NCI-H1417 (cell line): ENCODE data around the gene INPP5B.
"Not testable (repeated sequence)": the region's sequence is repeated elsewhere in the genome, so short reads cannot be mapped to it uniquely, and the experiment has no call there.

Experiments used
- DNase-seq, 3 experiments: peaks; one replicate each; lab custom pipeline; 2025; lab: John Stamatoyannopoulos, UW

Gene INPP5B

DNA sequence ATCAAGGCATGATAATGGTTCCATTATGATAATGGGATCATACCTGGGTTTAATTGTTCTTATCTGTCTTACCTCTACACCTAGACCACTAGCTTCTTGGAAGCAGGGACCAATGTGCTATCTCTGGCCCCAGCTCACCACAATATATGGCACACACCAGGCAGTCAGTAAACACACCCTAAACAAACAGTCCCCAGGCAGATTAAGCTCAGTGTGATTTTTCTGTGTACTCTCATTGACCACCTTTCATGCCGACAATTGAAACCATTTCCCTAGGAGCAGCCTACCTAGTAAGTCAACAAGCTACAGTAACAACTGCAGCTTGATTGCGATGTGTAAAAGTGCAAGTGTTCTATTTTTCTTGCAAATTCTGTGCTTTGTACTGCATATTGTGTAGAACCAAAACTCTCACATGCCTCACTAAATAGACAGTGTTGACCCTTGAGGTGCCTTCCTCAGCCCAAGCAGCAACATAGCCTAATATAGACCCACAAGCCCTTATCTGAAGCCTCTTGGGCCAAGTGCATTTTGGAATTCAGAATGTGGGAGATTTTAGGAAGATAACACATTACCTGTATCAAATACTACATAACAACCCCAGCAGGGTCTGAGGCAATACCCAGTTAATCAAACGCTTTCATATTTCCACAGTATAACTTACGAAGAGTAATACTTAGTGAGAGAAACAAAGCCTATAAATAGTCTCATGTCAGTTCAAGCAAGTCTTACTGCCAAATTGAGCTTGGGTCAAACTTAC is 32.0 kb downstream of the INPP5B start:
- DNase-seq, result peak in 2 of 3 experiments; percentile 44 to 83

DNA sequence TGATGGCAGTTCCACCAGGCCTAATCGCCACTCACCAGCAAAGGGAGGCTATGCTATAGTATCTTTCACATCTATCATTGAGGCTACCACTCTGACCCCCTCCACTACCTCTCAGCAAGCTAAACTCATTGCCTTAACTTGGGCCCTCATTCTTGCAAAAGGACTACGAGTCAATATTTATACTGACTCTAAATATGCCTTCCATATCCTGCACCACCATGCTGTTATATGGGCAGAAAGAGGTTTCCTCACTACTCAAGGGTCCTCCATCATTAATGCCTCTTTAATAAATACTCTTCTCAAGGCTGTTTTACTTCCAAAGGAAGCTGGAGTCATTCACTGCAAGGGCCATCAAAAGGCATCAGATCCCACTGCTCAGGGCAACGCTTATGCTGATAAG is 35.4 kb downstream of the INPP5B start:
- DNase-seq, result not testable (repeated sequence)

- DNase-seq, result not testable (repeated sequence)
These were observed 36.0 kb downstream of the INPP5B start for GRCh38 chr1:37910886-37911285.

GRCh38 chr1:37908531-37908930 is 38.3 kb downstream of the INPP5B start:
- DNase-seq, result not testable (repeated sequence)

DNA sequence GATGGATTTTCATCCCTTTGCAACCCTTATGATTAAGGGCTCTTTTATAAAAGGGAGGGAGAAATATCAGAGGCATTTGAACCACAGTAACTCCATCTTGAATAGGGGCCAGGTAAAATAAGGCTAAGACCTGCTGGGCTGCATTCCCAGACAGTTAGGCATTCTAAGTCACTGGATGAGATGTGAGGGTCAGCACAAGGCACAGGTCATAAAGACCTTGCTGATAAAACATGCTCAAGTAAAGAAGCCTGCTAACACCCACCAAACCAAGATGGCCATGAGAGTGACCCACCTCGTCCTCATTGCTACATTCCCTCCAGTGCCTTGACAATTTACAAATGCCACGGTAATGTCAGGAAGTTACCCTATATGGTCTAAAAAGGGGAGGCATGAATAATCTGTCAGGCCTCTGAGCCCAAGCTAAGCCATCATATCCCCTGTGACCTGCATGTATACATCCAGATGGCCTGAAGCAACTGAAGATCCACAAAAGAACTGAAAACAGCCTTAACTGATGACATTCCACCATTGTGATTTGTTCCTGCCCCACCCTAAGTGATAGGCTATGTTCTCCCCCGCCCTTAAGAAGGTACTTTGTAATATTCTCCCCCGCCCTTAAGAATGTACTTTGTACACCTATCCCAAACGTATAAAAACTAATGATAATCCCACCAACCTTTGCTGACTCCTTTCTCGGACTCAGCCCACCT is 39.3 kb downstream of the INPP5B start:
- DNase-seq, result not testable (repeated sequence)

- DNase-seq, result not testable (repeated sequence)
These were observed 40.3 kb downstream of the INPP5B start for GRCh38 chr1:37906591-37906990.

DNA sequence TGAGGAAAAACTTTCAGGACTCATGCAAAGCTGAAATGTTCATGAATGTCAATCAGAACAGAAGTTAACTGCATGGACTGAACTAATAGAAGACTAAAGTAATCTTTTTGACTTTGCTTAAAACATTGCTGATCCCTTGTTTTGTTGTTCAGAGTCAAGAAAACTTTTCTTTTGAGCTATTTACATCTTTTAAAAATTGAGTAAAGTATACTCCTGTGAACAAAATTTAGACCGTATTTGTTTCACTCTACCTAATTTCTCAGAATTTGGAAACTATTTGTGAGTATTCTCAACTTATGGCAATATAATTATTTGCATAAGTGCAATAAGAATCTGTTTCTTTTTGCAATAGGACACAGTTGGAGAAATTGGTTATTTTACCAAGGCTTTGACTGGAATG is 41.1 kb downstream of the INPP5B start:
- no peak for DNase-seq

DNA sequence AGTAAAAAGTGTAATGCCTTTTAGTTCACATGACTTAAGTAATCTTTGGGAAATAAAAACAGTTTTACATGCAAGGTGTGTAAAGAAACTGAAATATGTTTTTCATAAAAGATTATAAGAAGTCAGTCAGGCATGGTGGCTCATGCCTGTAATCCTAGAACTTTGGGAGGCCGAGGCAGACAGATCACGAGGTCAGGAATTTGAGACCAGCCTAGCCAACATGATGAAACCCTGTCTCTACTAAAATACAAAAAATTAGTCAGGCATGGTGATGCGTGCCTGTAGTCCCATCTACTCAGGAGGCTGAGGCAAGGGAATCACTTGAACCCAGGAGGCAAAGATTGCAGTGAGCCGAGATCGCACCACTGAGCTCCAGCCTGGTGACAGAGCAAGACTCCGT is 42.9 kb downstream of the INPP5B start:
- DNase-seq, result not testable (repeated sequence)

- no peak for DNase-seq
These were observed 43.9 kb downstream of the INPP5B start for GRCh38 chr1:37902983-37903382.

- no peak for DNase-seq
These were observed 45.0 kb downstream of the INPP5B start for GRCh38 chr1:37901893-37902225.

GRCh38 chr1:37901191-37901892 is 45.5 kb downstream of the INPP5B start:
- no peak for DNase-seq

DNA sequence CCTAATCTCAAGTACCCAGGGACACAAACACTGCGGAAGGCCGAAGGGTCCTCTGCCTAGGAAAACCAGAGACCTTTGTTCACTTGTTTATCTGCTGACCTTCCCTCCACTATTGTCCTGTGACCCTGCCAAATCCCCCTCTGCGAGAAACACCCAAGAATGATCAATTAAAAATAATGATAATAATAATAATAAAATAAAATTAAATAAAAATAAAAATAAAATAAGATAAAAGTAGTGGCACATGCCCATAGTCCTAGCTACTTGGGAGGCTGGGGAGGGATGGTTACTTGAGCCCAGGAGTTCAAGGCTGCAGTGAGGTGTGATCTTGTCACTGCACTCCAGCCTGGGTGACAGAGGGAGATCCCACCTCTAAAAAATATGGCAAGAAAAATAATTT is 49.3 kb downstream of the INPP5B start:
- not testable (repeated sequence) for DNase-seq

DNA sequence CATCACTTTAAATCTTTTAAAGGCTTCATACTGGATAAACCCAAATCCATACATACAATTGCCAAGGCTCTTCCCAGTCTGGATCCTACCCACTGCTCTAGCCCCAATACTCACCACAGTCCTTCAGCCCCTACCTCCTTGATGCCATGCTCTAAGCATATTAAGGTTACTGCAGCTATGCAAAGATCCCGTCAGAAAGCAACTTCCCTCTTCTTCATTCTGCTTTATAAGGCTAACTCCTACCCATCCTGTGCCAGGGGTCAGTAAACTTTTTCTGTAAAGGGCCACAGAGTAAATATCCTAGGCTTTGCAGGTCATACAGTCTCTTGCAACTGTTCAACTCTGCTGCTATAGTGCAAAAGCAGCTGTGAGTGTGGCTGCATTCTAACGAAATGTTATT is 53.2 kb downstream of the INPP5B start:
- no peak for DNase-seq

DNA sequence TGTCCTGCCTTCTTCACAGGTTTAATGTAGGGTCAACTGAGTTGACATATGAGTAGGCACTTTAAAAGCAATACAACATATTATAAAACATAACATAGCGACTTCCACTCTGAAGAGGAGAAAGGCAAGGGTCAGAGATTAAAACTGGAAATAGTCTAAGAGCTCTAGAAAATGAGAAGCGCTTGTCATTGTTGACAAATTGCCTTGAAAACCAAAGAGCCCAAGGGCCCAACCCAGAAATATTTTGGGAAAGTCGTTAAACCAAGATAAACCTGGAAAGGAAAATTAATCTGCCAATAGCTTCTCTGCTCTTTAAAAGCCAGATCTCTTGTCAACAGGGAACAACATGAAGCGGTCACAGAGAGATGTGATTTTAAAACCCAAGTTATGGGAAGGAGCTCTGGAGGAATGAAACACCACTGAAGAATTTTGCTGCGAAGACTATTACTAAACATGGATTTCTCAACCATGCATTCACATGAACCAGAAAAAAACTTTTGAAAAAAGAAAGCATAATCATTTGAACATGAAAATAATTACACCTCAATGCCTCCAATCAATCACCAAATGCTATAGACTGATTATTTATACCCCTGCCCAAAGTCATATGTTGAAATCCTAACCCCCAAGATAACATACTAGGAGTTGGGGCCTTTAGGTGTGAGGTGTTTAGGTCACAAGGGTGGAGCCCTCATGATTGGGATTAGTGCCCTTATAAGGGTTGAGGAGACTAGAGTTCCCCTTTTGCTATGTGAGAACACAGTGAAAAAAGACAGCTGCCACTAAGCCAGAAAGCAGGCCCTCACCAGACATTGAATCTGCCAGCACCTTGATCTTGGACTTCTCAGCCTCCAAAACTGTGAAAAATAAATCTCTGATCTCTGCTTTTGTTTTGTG is 54.5 kb downstream of the INPP5B start:
- no peak for DNase-seq

GRCh38 chr1:37890378-37891014 is 56.4 kb downstream of the INPP5B start:
- DNase-seq, result peak; percentile 6 to 69 (median 22)

- no peak for DNase-seq
These were observed 58.7 kb downstream of the INPP5B start for GRCh38 chr1:37888022-37888700.

DNA sequence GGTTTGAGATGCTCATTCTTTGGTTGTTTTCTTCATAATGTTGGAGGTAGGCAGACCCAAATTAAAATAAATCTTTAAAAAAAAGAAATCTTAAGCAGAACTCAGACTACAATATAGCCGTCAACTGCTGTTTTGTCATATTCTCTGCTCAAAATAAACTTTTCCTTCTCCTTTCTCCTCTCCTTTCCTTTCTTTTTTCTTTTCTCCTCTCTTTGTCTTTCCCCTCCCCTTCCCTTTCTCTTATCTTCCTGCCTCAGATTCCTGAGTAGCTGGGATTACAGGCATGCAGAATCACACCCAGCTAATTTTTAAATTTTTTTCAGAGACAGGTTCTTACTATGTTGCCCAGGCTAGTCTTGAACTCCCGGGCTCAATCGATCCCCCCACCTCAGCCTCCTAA is 62.7 kb downstream of the INPP5B start:
- no peak for DNase-seq

DNA sequence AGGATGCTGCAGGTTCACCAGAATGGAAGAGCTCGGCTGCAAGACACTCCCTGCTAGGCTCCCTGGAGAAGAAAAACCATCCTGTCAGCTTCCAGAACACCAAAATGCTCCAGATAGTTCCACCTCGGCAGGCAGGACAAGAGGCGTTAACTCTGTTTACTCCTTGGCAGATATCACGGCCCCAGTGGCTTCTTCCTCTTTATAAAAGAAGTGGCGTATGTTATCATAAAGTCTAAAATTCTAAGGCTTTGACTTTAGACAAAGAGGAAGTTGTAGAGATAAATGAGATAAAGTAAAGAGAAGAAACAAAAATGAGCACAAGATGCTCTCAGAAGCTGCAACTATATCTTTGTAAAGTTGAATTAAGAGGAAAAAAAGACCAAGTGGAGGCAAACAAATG is 63.2 kb downstream of the INPP5B start:
- DNase-seq, result no peak

- no peak for DNase-seq
These were observed 67.0 kb downstream of the INPP5B start for GRCh38 chr1:37879865-37880264.

DNA sequence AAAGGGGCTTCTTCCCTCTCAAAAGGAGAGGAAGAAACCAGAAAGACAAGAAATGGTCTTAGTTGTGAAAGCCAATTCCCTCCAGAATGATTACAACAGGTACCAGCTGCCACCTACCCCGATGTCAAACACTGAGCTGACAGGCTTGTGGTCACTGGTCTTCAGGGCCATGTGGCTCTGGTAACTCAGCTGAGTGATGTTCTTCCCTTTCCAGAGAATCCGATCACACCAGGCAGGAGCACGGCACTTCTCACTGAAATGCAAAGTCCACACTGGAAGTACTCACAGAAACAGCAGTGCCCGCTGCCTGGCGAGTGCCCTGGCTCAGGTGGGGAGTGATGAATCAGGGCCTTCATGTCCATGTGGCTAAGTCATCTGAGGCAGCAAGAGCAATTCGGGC is 68.8 kb downstream of the INPP5B start:
- no peak for DNase-seq

DNA sequence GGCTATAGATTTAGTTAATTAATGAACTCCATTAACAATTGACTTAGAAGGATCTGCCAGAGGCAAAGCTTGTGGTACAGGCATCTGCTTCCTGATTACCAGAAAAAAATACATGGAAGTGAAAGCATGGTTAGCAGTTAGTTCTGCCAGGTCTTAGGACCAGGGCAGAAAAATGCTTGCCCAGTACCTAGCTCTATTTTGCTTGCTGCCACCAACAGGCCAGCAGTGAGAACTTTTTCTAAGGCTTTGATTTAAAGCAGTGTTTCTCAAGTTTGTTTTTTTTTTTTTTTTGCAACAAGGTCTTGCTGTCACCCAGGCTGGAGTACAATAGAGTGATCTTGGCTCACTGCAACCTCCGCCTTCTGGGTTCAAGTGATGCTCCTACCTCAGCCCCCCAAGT is 71.0 kb downstream of the INPP5B start:
- no peak for DNase-seq
